NT2/D1 (cell line): ENCODE measurements around the gene FSTL4.
"Not testable (repeated sequence)": the region's sequence is repeated elsewhere in the genome, so short reads cannot be mapped to it uniquely, and the experiment has no call there.

Experiments used
- DNase-seq: peaks from one replicate; pipeline ENCODE4 v3.0.0-alpha.2; 2011; ENCODE audit warnings: low read depth, low spot score
- H3K27me3 ChIP-seq: 2 replicates; pipeline ENCODE4 v1.6.0; 2011; ENCODE audit warnings: mild to moderate bottlenecking; ENCODE audit not compliant: insufficient read length, insufficient read depth
- H3K36me3 ChIP-seq: 2 replicates; pipeline ENCODE4 v1.6.1; 2011; ENCODE audit warnings: mild to moderate bottlenecking, low read length, mixed read lengths; ENCODE audit not compliant: insufficient read depth, insufficient read length
- H3K4me1 ChIP-seq: 2 replicates; pipeline ENCODE4 v1.5.1; 2011; ENCODE audit not compliant: insufficient read depth, insufficient read length
- H3K4me3 ChIP-seq: 2 replicates; pipeline ENCODE4 v1.5.1; 2011; ENCODE audit warnings: low read depth; ENCODE audit not compliant: insufficient read length
- H3K9ac ChIP-seq: 2 replicates; pipeline ENCODE4 v1.6.0; 2011; ENCODE audit warnings: low read depth; ENCODE audit not compliant: insufficient read length
- H3K9me3 ChIP-seq: 2 replicates; pipeline ENCODE4 v1.5.1; 2011; ENCODE audit warnings: mild to moderate bottlenecking, low read length; ENCODE audit not compliant: insufficient read depth
- SUZ12 ChIP-seq: IDR thresholded peaks from 2 replicates; pipeline ENCODE4 v1.6.1; 2011; ENCODE audit not compliant: insufficient read length, insufficient read depth; ENCODE audit errors: extremely low read depth
- YY1 ChIP-seq: IDR thresholded peaks from 2 replicates; pipeline ENCODE4 v1.6.1; 2011; ENCODE audit not compliant: insufficient read length, insufficient read depth
- ZNF274 ChIP-seq: IDR thresholded peaks from 2 replicates; pipeline ENCODE4 v1.6.1; 2011; ENCODE audit warnings: mild to moderate bottlenecking, low read depth, low read length

FSTL4 gene

DNA sequence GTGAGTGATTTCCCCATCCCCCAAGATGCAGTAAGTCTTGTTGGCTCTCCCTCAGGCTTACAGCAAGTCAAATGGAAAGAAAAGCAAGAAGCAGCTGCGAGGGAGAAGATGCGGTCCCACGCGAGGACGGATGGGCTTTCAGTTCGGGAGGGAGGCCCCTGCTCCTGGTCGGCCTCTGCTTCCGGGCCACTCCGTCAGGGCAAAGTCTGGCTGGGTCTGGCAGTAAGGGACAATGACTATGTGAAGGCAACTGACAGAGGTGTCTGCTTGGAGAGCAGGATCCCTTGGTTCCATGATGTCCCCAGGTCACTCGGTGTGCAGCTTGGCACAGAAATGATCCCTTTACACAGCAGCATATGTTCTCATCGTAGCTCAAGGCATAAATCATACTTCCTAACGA, 413.8 kb downstream of the FSTL4 start:
- no peaks in the 10 kb centered on the region for H3K9me3 ChIP-seq
- DNase-seq, result no peak
- no peaks in the 10 kb centered on the region for H3K36me3 ChIP-seq
- H3K27me3 ChIP-seq, result no peaks in the 10 kb centered on the region
- H3K4me1 ChIP-seq, result no peaks in the 10 kb centered on the region
- TF ChIP-seq SUZ12 (no peak), YY1 (no peak)
- no peak overlapping the region for H3K9ac ChIP-seq
- no peak overlapping the region for H3K4me3 ChIP-seq

GRCh38 chr5:133196441-133197085, 415.8 kb downstream of the FSTL4 start:
- Histone ChIP-seq H3K9me3 (no peaks in the 10 kb centered on the region), H3K4me1 (no peaks in the 10 kb centered on the region), H3K27me3 (no peaks in the 10 kb centered on the region), H3K36me3 (no peaks in the 10 kb centered on the region), H3K9ac (no peak overlapping the region), H3K4me3 (no peak overlapping the region)
- no peak for DNase-seq
- no peak for TF ChIP-seq YY1
- no peak for TF ChIP-seq SUZ12

DNA sequence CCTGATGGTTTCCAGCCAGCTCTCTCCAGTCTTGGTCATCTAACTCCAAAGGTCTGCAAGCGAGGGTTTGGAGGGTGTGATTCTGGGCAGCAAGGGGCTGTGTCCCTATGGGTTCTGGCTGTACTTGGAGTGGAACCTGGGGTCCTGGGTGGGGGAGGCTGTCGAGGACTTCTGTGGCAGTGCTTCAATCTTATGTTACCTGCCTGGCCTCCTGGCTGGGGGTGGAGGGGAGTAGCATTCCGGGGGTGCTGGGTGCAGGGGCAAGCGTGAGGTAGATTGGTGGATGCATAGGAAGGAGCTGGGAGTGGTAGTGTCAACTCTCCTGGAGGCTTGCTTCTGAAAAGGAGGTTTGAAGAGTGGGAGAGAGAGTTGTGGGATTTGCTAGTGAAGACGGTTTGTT, 417.1 kb downstream of the FSTL4 start:
- DNase-seq, result no peak
- Histone ChIP-seq H3K9me3 (no peaks in the 10 kb centered on the region), H3K4me3 (no peak overlapping the region), H3K36me3 (no peaks in the 10 kb centered on the region), H3K9ac (no peak overlapping the region), H3K27me3 (no peaks in the 10 kb centered on the region), H3K4me1 (no peaks in the 10 kb centered on the region)
- TF ChIP-seq SUZ12 (no peak), ZNF274 (no peak), YY1 (no peak)

DNA sequence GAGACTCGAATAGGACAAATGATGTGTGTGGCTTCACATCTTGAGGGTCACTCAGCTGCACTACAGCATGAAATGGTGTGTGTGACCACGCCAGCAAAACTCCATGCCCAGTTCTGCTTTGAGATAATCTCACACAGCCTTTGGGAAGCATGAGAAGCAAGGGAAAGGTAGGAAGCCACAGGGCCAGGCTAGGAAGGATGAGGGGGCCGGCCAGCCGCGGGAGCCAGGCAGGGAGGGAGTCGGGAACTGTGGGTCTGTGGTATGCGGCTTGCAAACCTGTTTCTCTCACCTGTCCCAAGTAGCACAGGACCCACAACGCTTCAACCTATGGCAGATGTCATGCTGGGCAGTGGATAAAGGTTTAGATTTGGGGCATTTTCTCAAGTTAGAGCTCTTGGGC, 418.5 kb downstream of the FSTL4 start:
- H3K27me3 ChIP-seq, result no peaks in the 10 kb centered on the region
- TF ChIP-seq SUZ12, result no peak
- TF ChIP-seq YY1, result no peak
- no peak for TF ChIP-seq ZNF274
- no peak for DNase-seq

GRCh38 chr5:133192716-133193115, 419.6 kb downstream of the FSTL4 start:
- no peak for DNase-seq
- no peaks in the 10 kb centered on the region for H3K27me3 ChIP-seq
- H3K9me3 ChIP-seq, result no peaks in the 10 kb centered on the region
- H3K4me1 ChIP-seq, result no peaks in the 10 kb centered on the region
- no peak overlapping the region for H3K4me3 ChIP-seq
- H3K9ac ChIP-seq, result no peak overlapping the region
- TF ChIP-seq SUZ12 (no peak), ZNF274 (no peak), YY1 (no peak)
- no peaks in the 10 kb centered on the region for H3K36me3 ChIP-seq

More for the DNA sequence above, 418.5 kb downstream of the FSTL4 start:
- H3K4me3 ChIP-seq, result no peak overlapping the region
- no peak overlapping the region for H3K9ac ChIP-seq
- H3K4me1 ChIP-seq, result no peaks in the 10 kb centered on the region
- H3K9me3 ChIP-seq, result no peaks in the 10 kb centered on the region
- H3K36me3 ChIP-seq, result no peaks in the 10 kb centered on the region

DNA sequence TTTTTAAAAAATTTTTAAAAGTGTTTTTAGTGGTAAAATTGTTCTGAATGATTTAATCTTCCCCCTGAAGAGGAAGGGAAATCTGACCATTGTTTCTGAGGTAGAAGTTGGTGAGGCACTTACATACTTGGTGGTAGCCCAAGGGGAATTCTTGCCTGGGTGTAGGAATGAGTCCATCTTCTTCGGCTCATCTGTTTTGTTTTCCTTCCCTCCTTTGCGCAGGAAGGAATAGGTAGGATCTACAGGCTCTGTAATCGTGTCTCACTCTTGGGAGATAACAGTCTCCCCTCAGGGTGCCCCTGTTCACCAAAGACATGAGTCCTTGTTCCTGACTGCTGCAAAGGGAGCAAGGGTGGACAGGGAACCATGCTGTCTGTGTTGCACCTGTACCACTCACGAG, 422.5 kb downstream of the FSTL4 start:
- H3K27me3 ChIP-seq, result no peaks in the 10 kb centered on the region
- no peak for TF ChIP-seq ZNF274
- TF ChIP-seq SUZ12, result no peak
- no peak for TF ChIP-seq YY1
- H3K9me3 ChIP-seq, result no peaks in the 10 kb centered on the region
- H3K4me3 ChIP-seq, result no peak overlapping the region
- no peaks in the 10 kb centered on the region for H3K36me3 ChIP-seq
- H3K9ac ChIP-seq, result no peak overlapping the region
- DNase-seq, result no peak
- no peaks in the 10 kb centered on the region for H3K4me1 ChIP-seq

GRCh38 chr5:133179405-133179804, 432.9 kb downstream of the FSTL4 start:
- Histone ChIP-seq H3K4me3 (no peak overlapping the region), H3K27me3 (no peaks in the 10 kb centered on the region), H3K9ac (no peak overlapping the region), H3K9me3 (no peaks in the 10 kb centered on the region), H3K36me3 (no peaks in the 10 kb centered on the region), H3K4me1 (no peaks in the 10 kb centered on the region)
- no peak for DNase-seq
- TF ChIP-seq SUZ12 (no peak), YY1 (no peak), ZNF274 (no peak)

DNA sequence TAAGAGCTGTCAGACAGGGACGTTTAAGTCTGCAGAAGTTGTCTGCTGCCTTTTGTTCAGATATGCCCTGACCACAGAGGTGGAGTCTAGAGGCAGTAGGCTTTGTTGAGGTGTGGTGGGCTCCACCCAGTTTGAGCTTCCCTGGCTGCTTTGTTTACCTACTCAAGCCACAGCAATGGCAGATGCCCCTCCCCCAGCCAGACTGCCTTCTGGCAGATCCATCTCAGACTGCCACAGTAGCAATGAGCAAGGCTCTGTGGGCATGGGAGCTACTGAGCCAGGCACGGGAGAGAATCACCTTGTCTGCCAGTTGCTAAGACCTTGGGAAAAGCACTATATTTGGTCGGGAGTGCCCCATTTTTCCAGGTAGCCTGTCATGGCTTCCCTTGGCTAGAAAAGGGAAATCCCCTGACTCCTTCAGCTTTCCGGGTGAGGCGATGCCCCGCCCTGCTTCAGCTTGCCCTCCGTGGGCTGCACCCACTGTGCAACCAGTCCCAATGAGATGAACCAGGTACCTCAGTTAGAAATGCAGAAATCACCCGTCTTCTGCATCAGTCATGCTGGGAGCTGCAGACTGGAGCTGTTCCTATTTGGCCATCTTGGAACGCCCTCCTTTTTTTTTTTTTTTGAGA, 441.5 kb downstream of the FSTL4 start:
- H3K4me1 ChIP-seq, H3K4me3 ChIP-seq, H3K9me3 ChIP-seq, H3K9ac ChIP-seq, H3K36me3 ChIP-seq, H3K27me3 ChIP-seq: not testable (repeated sequence)
- peak; percentile 15 for DNase-seq
